Peyer's patch (tissue), 4 donors: ENCODE results near the gene CENPC.

Experiments used
- CTCF ChIP-seq, 6 experiments: fragments of 450-650 bp in 4 of 6; fragments of 200-600 bp in 2 of 6; sonication (generic) in 1 of 6; IDR thresholded peaks; one replicate each; pipeline ENCODE4 v1.5.1; 2017 to 2019; ENCODE audit warnings: antibody characterized with exemption in 6 of 6, mild to moderate bottlenecking in 3 of 6, moderate library complexity in 1 of 6
- POLR2A ChIP-seq, 2 donors: fragments of 450-650 bp; IDR thresholded peaks; one replicate each; pipeline ENCODE4 v1.5.1; 2017; ENCODE audit warnings: antibody characterized with exemption in 2 of 2, mild to moderate bottlenecking in 2 of 2, moderate library complexity in 2 of 2

- TF ChIP-seq POLR2A (IDR thresholded peaks at IDR 0.05) (no peak), CTCF (IDR thresholded peaks at IDR 0.05) (no peak)
These were observed 78.6 kb downstream of the CENPC start for GRCh38 chr4:67466751-67467150.
